Activated CD8-positive, alpha-beta T cell treated with anti-CD3 and anti-CD28 coated beads for 36 hours (primary cell): ENCODE measurements around the gene SPATA32. TPM values are rescaled to one million over a fixed set of nuclear protein-coding genes. Genes with fewer than 3 reads are reported as not detected.

Experiments used
- ATAC-seq: fragments of 200-7000 bp; cut with Tn5 transposase; one replicate; pipeline ENCODE4 v1.10.0; 2021; ENCODE audit warnings: mild to moderate bottlenecking, moderate library complexity
- CTCF ChIA-PET: fragments of 350-600 bp; sonication (Branson Sonifier 250); formaldehyde crosslinking; loops from one replicate; lab custom pipeline; 2021; ENCODE audit warnings: antibody characterized with exemption; lab: Charles Lee
- POLR2A ChIA-PET: fragments of 350-600 bp; sonication (Branson Sonifier 250); formaldehyde crosslinking; loops from one replicate; lab custom pipeline; 2021; ENCODE audit warnings: antibody characterized with exemption; lab: Charles Lee
- DNase-seq: peaks from one replicate; pipeline ENCODE4 v3.0.0-alpha.2; 2020
- H3K27ac Mint-ChIP-seq: one replicate; pipeline ENCODE4 v1.8.0; 2021; ENCODE audit warnings: mild to moderate bottlenecking, mixed read lengths
- H3K27me3 Mint-ChIP-seq: one replicate; pipeline ENCODE4 v1.8.0; 2021; ENCODE audit warnings: mixed read lengths
- H3K36me3 Mint-ChIP-seq: one replicate; pipeline ENCODE4 v1.8.0; 2021; ENCODE audit warnings: low read depth, mixed read lengths
- H3K4me1 Mint-ChIP-seq: one replicate; pipeline ENCODE4 v1.8.0; 2021; ENCODE audit warnings: low read depth, mixed read lengths
- H3K4me3 Mint-ChIP-seq: one replicate; pipeline ENCODE4 v1.8.0; 2021; ENCODE audit warnings: mild to moderate bottlenecking, moderate library complexity, mixed read lengths
- H3K9me3 Mint-ChIP-seq: one replicate; pipeline ENCODE4 v1.8.0; 2021; ENCODE audit warnings: mixed read lengths
- intact Hi-C: fragments of 100-400 bp; cut with micrococcal nuclease; formaldehyde crosslinking; loops from one replicate; pipeline ENCODE4 v1.10.0; 2022
- total RNA-seq, 2 experiments: library from RNA; stranded (reverse); gene quantifications; one replicate each; pipeline ENCODE4 v1.2.3, GENCODE V29; 2021
- TF ChIP-seq, protein P1 (sequence below): fragments of 200-600 bp; IDR thresholded peaks from one replicate; pipeline ENCODE4 v1.8.0; 2022; ENCODE audit warnings: antibody characterized with exemption, mild to moderate bottlenecking

The SPATA32 gene
- total RNA-seq, 2 experiments from 2014 or later: 0.27 to 0.63 TPM

DNA sequence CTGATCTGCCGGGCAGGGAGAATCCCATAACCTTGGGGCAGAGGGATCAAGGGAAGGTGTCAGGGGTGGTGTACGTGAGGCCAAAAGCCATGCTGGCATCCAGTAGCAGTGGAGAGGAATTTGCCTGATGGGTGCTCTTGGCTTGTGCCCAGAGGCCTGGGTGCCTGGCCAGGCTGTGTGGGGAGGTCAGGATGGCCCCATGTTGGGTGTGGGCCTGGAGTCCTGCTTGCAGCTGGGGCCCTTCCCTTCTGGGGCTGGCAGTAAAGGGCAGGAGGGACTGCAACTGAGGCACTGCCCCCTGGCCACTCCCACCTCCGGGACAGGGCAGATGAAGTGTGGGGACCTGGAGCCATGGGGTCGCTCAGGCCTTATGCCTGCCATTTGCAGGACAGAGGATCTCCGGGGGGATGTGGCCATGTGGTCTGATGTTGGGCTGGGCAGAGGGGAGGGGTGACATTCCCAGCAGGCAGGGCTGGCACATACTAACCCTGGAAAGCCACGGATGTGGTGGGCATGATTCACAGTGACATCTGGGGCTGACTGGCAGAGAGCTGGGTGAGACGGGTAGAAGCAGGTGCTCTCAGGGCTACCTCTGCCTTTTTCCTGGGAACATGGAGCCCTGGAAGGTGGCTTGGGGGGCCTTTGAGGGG, 36.7 kb downstream of the SPATA32 start:
- ATAC-seq (no peak), DNase-seq (peak; percentile 67)
- peak overlapping the region; percentile 99 for H3K4me3 Mint-ChIP-seq
- ChIA-PET POLR2A (interaction anchor here (0.9 to 21.2 kb wide), 11 partner anchors 13 to 90 kb away, joined by 3 to 399 read pairs (median 6); partner anchors contain the start of genes ACBD4, HEXIM1, HEXIM2 and MAP3K14), CTCF (interaction anchor here (1.0 to 10.4 kb wide), 13 partner anchors 9 to 90 kb away, joined by 3 to 406 read pairs (median 4); partner anchors contain the start of genes ACBD4, HEXIM1 and HEXIM2)
- peaks cover 58% of the 10 kb centered on the region for H3K36me3 Mint-ChIP-seq
- TF ChIP-seq, protein P1, sequence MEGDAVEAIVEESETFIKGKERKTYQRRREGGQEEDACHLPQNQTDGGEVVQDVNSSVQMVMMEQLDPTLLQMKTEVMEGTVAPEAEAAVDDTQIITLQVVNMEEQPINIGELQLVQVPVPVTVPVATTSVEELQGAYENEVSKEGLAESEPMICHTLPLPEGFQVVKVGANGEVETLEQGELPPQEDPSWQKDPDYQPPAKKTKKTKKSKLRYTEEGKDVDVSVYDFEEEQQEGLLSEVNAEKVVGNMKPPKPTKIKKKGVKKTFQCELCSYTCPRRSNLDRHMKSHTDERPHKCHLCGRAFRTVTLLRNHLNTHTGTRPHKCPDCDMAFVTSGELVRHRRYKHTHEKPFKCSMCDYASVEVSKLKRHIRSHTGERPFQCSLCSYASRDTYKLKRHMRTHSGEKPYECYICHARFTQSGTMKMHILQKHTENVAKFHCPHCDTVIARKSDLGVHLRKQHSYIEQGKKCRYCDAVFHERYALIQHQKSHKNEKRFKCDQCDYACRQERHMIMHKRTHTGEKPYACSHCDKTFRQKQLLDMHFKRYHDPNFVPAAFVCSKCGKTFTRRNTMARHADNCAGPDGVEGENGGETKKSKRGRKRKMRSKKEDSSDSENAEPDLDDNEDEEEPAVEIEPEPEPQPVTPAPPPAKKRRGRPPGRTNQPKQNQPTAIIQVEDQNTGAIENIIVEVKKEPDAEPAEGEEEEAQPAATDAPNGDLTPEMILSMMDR: no peak
- no peaks in the 10 kb centered on the region for H3K27me3 Mint-ChIP-seq
- intact Hi-C loops: no loop called here
- H3K4me1 Mint-ChIP-seq: peaks cover 40% of the 10 kb centered on the region
- H3K9me3 Mint-ChIP-seq: no peaks in the 10 kb centered on the region
- H3K27ac Mint-ChIP-seq: peak overlapping the region; percentile 99

DNA sequence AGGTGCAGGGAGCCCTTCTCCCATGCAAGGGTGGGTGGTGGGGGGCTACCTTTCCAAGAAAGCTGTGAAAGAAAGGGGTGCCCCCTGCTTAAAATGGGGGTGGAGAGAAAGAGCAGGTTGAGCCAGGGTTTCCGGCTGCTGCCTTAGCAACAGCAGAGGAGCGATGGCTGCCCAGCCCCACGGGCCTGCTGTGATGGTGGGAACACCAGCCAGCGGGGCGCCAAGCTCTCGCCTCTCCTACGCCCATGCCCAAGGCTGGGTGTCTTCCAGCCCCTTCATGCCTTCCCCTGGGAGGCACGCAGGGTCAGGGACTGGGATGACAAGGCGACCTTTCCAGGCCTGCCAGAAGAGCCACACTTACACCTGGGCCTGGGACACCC, 37.2 kb downstream of the SPATA32 start:
- Mint-ChIP-seq H3K4me1 (peaks cover 40% of the 10 kb centered on the region), H3K27me3 (no peaks in the 10 kb centered on the region), H3K4me3 (peak overlapping the region; percentile 99), H3K9me3 (no peaks in the 10 kb centered on the region), H3K36me3 (peaks cover 59% of the 10 kb centered on the region), H3K27ac (peak overlapping the region; percentile 99)
- ATAC-seq (no peak), DNase-seq (peak; percentile 80)
- CTCF ChIA-PET: interaction anchor here (1.2 to 10.4 kb wide), 3 partner anchors 10 to 53 kb away, joined by 3 to 406 read pairs (median 3); no protein-coding TSS in a partner anchor
- TF ChIP-seq, protein P1: no peak
- POLR2A ChIA-PET: interaction anchor here (0.9 to 21.2 kb wide), 7 partner anchors 14 to 89 kb away, joined by 3 to 399 read pairs (median 4); partner anchors contain the start of genes ACBD4, HEXIM1, HEXIM2 and MAP3K14
- intact Hi-C loops: loop anchor here (5.0 kb wide), 2 partner anchors 38 to 93 kb away; partner anchors contain the start of genes MAP3K14 and SPATA32

DNA sequence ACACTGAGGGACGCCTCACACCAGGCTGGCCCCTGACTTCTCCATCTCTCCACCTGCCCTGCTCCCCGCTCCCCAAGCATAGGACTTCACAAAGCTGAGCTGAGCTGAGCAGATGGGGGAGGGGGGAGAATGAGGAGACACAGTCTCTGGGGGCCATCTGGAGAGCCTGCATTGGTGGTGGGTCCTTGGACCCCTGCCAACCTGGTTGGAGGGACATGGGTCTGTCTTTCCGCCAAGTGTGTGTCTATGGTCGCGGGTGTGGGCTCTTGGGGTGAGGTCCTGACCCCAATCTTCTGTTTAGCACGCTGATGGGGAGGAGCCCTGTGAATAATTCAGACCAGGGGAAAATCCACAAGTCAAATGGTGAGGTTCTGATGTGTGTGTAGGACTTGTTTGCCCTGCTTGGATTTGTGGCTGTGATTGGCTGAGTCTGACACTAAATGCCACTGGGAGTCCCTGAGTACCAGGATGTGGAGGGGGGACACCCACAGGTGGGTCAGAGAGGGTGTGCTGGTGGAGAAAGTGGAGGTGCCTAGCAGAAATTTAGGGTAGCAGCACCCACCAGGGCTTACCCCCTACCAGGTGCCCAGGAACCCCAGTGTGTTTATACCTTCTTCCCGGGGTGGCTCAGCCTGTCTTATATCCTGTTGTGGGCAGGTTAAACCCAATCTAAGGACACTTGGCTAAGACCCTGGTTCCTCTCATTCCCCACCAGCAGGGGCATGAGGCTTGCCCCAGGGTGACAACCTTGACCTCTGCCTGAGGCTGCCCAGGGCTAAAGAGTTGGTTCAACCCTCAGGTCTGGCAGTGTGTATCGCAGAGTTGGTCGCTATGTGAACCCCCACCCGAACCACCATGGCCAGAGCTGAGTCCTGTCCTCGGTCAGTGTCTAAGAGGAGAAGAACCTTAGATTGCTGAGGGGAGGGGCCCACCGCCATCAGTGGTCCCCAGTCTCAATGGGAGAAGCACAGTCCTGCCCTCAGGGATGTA, 38.1 kb downstream of the SPATA32 start:
- ChIA-PET CTCF (interaction anchor here (0.7 to 10.4 kb wide), 10 partner anchors 10 to 174 kb away, joined by 3 to 406 read pairs (median 5); partner anchors contain the start of genes ACBD4 and HEXIM1), POLR2A (interaction anchor here (0.8 to 21.2 kb wide), 11 partner anchors 15 to 88 kb away, joined by 3 to 399 read pairs (median 4); partner anchors contain the start of genes ACBD4, HEXIM1, HEXIM2 and MAP3K14)
- ATAC-seq: peak; percentile 40
- H3K36me3 Mint-ChIP-seq: peaks cover 67% of the 10 kb centered on the region
- intact Hi-C loops: loop anchor here (5.0 kb wide), 2 partner anchors 38 to 93 kb away; partner anchors contain the start of genes MAP3K14 and SPATA32
- TF ChIP-seq, protein P1: peak; percentile 45
- DNase-seq: peak; percentile 85
- H3K4me1 Mint-ChIP-seq: peaks cover 41% of the 10 kb centered on the region
- H3K4me3 Mint-ChIP-seq: peak overlapping the region; percentile 99
- H3K27ac Mint-ChIP-seq: peak overlapping the region; percentile 99
- H3K9me3 Mint-ChIP-seq: no peaks in the 10 kb centered on the region
- no peaks in the 10 kb centered on the region for H3K27me3 Mint-ChIP-seq

DNA sequence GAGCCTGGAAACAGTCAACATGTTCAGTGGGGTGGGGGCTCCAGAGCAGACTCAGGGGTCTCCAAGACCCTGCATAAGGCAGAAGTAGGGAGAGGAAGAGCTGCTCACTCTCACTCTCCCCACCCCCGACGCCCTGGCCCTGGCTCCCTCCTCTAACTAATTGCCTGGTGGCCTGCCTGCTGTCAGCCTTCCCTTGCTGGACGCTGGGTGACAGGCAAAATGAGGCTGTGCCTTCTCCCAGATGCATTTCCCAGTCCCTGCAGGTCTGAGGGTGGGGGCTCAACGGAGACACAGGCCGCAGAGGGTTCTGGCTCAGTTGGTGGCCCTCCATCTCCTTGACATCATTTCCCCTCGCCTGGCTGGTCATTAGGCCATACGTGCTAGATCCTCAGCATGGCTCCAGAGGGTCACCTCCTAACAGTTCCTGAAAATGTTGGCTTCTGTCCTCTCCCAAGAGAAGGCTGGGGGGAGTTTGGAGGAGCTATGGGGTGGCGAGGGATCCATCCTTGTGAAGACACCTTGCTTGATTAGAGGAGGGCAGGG, 38.8 kb downstream of the SPATA32 start:
- no peaks in the 10 kb centered on the region for H3K27me3 Mint-ChIP-seq
- DNase-seq (no peak), ATAC-seq (no peak)
- ChIA-PET POLR2A (interaction anchor here (0.8 to 21.2 kb wide), 8 partner anchors 16 to 89 kb away, joined by 3 to 399 read pairs (median 4); partner anchors contain the start of genes HEXIM1 and MAP3K14), CTCF (interaction anchor here (0.7 to 10.4 kb wide), 9 partner anchors 11 to 174 kb away, joined by 3 to 406 read pairs (median 7); partner anchors contain the start of genes ACBD4 and HEXIM1)
- intact Hi-C loops: loop anchor here (5.0 kb wide), 2 partner anchors 39 to 94 kb away; partner anchors contain the start of genes MAP3K14 and SPATA32
- H3K36me3 Mint-ChIP-seq: peaks cover 69% of the 10 kb centered on the region
- TF ChIP-seq, protein P1: no peak
- peak overlapping the region; percentile 99 for H3K4me3 Mint-ChIP-seq
- peak overlapping the region; percentile 99 for H3K27ac Mint-ChIP-seq
- no peaks in the 10 kb centered on the region for H3K9me3 Mint-ChIP-seq
- H3K4me1 Mint-ChIP-seq: peaks cover 38% of the 10 kb centered on the region
